ENCODE measurements around the gene ABCC6. TPM values are rescaled to one million over a fixed set of nuclear protein-coding genes. Genes with fewer than 3 reads are reported as not detected.

Gene ABCC6
- total RNA-seq, 1 donor from 2014 or later, result 3.0 TPM

GRCh38 chr16:16159662-16160061 lies 63.6 kb downstream of the ABCC6 start:
- TF ChIP-seq EZH2 (IDR thresholded peaks at IDR 0.05; ENCODE audit: insufficient read depth, low read length), result no peak
- TF ChIP-seq CTCF (IDR thresholded peaks at IDR 0.05; ENCODE audit: insufficient read depth, low read depth, low read length), result no peak
- peaks cover 10% of the 10 kb centered on the region for H3K27me3 Mint-ChIP-seq (ENCODE audit: low read depth, unreplicated experiment)
- no peak overlapping the region for H3K4me2 ChIP-seq (ENCODE audit: low read length)
- no peak for FAIRE-seq
- peaks cover 30% of the 10 kb centered on the region for H3K9me3 Mint-ChIP-seq (ENCODE audit: unreplicated experiment)
- H3K27ac Mint-ChIP-seq (ENCODE audit: unreplicated experiment), result no peak overlapping the region
- no peak overlapping the region for H3K4me3 Mint-ChIP-seq (ENCODE audit: unreplicated experiment)
- H3K27me3 ChIP-seq (ENCODE audit: insufficient read depth, low read length), result peaks cover 3% of the 10 kb centered on the region
- H3K36me3 ChIP-seq (ENCODE audit: insufficient read depth, low read length), result no peaks in the 10 kb centered on the region
- H2AFZ ChIP-seq (ENCODE audit: low read depth, low read length), result no peak overlapping the region
- H3K4me3 ChIP-seq (ENCODE audit: insufficient read depth, low read depth, low read length), result no peak overlapping the region
- H3K9me3 ChIP-seq (ENCODE audit: insufficient read depth, low read depth, low read length), result peaks cover 19% of the 10 kb centered on the region
- H3K36me3 Mint-ChIP-seq (ENCODE audit: low read depth, unreplicated experiment), result peaks cover 14% of the 10 kb centered on the region
- H4K20me1 ChIP-seq (ENCODE audit: insufficient read depth, low read length), result no peaks in the 10 kb centered on the region
- H3K4me1 Mint-ChIP-seq (ENCODE audit: low read depth, unreplicated experiment), result no peaks in the 10 kb centered on the region
- no peak for DNase-seq (ENCODE audit: low read depth)
- H3K79me2 ChIP-seq (ENCODE audit: insufficient read depth, low read length), result no peaks in the 10 kb centered on the region
- H3K27ac ChIP-seq (ENCODE audit: low read depth, low read length), result no peak overlapping the region
- no peaks in the 10 kb centered on the region for H3K4me1 ChIP-seq (ENCODE audit: insufficient read depth, low read length)
- H3K9ac ChIP-seq (ENCODE audit: low read length), result no peak overlapping the region

- Mint-ChIP-seq H3K36me3 (ENCODE audit: low read depth, unreplicated experiment) (peaks cover 14% of the 10 kb centered on the region), H3K27me3 (ENCODE audit: low read depth, unreplicated experiment) (peaks cover 10% of the 10 kb centered on the region), H3K27ac (ENCODE audit: unreplicated experiment) (no peak overlapping the region), H3K4me1 (ENCODE audit: low read depth, unreplicated experiment) (no peaks in the 10 kb centered on the region), H3K4me3 (ENCODE audit: unreplicated experiment) (no peak overlapping the region), H3K9me3 (ENCODE audit: unreplicated experiment) (peaks cover 30% of the 10 kb centered on the region)
- Histone ChIP-seq H3K27me3 (ENCODE audit: insufficient read depth, low read length) (peaks cover 3% of the 10 kb centered on the region), H3K9me3 (ENCODE audit: insufficient read depth, low read depth, low read length) (peaks cover 19% of the 10 kb centered on the region), H3K27ac (ENCODE audit: low read depth, low read length) (no peak overlapping the region), H3K4me1 (ENCODE audit: insufficient read depth, low read length) (no peaks in the 10 kb centered on the region), H3K4me3 (ENCODE audit: insufficient read depth, low read depth, low read length) (no peak overlapping the region), H3K9ac (ENCODE audit: low read length) (no peak overlapping the region), H2AFZ (ENCODE audit: low read depth, low read length) (no peak overlapping the region), H4K20me1 (ENCODE audit: insufficient read depth, low read length) (no peaks in the 10 kb centered on the region), H3K79me2 (ENCODE audit: insufficient read depth, low read length) (no peaks in the 10 kb centered on the region), H3K36me3 (ENCODE audit: insufficient read depth, low read length) (no peaks in the 10 kb centered on the region), H3K4me2 (ENCODE audit: low read length) (no peak overlapping the region)
- no peak for DNase-seq (ENCODE audit: low read depth)
- no peak for FAIRE-seq
- TF ChIP-seq CTCF (IDR thresholded peaks at IDR 0.05; ENCODE audit: insufficient read depth, low read depth, low read length) (no peak), EZH2 (IDR thresholded peaks at IDR 0.05; ENCODE audit: insufficient read depth, low read length) (no peak)
Observed at GRCh38 chr16:16158741-16159374, 64.4 kb downstream of the ABCC6 start.

- DNase-seq (ENCODE audit: low read depth) (no peak), FAIRE-seq (no peak)
- TF ChIP-seq EZH2 (IDR thresholded peaks at IDR 0.05; ENCODE audit: insufficient read depth, low read length), result no peak
- no peak for TF ChIP-seq CTCF (IDR thresholded peaks at IDR 0.05; ENCODE audit: insufficient read depth, low read depth, low read length)
- H3K9me3 ChIP-seq (ENCODE audit: insufficient read depth, low read depth, low read length), result peaks cover 19% of the 10 kb centered on the region
- H4K20me1 ChIP-seq (ENCODE audit: insufficient read depth, low read length), result no peaks in the 10 kb centered on the region
- Mint-ChIP-seq H3K9me3 (ENCODE audit: unreplicated experiment) (peaks cover 29% of the 10 kb centered on the region), H3K27me3 (ENCODE audit: low read depth, unreplicated experiment) (peaks cover 9% of the 10 kb centered on the region), H3K4me3 (ENCODE audit: unreplicated experiment) (no peak overlapping the region), H3K36me3 (ENCODE audit: low read depth, unreplicated experiment) (peaks cover 8% of the 10 kb centered on the region), H3K4me1 (ENCODE audit: low read depth, unreplicated experiment) (no peaks in the 10 kb centered on the region), H3K27ac (ENCODE audit: unreplicated experiment) (no peak overlapping the region)
- H3K36me3 ChIP-seq (ENCODE audit: insufficient read depth, low read length), result no peaks in the 10 kb centered on the region
- no peak overlapping the region for H3K4me3 ChIP-seq (ENCODE audit: insufficient read depth, low read depth, low read length)
- peaks cover 3% of the 10 kb centered on the region for H3K27me3 ChIP-seq (ENCODE audit: insufficient read depth, low read length)
- H2AFZ ChIP-seq (ENCODE audit: low read depth, low read length), result no peak overlapping the region
- H3K27ac ChIP-seq (ENCODE audit: low read depth, low read length), result no peak overlapping the region
- no peaks in the 10 kb centered on the region for H3K4me1 ChIP-seq (ENCODE audit: insufficient read depth, low read length)
- H3K4me2 ChIP-seq (ENCODE audit: low read length), result no peak overlapping the region
- no peak overlapping the region for H3K9ac ChIP-seq (ENCODE audit: low read length)
- H3K79me2 ChIP-seq (ENCODE audit: insufficient read depth, low read length), result no peaks in the 10 kb centered on the region
Observed at GRCh38 chr16:16158082-16158658, 65.1 kb downstream of the ABCC6 start.

Measured in astrocyte (in vitro differentiated cells and primary cell).